ENCODE results near the gene CNGA3.

CNGA3 gene

GRCh38 chr2:98346311-98347236, at the start of gene CNGA3:
Gene CNGA3, plus strand, starts transcription at chr2:98346456. Its CDS starts 23,520 bp downstream, at chr2:98369976.
- no peaks in the 10 kb centered on the region for H3K9me3 ChIP-seq (ENCODE audit: insufficient read depth, low read length)
- no peak within 1 kb of the TSS for H3K9ac ChIP-seq (ENCODE audit: low read length)
- H3K4me1 ChIP-seq (ENCODE audit: low read length) = peaks cover 2% of the 10 kb centered on the region; the same call in 1 of the 2 replicates
- no peak within 1 kb of the TSS for H3K27ac ChIP-seq (ENCODE audit: low read length)
- H3K4me3 ChIP-seq (ENCODE audit: low read length) = no peak within 1 kb of the TSS
- peaks cover 15% of the 10 kb centered on the region for H3K27me3 ChIP-seq (ENCODE audit: low read depth, low read length)
- H3K36me3 ChIP-seq (replicated peaks; ENCODE audit: low read depth, low read length) = no peaks in the 10 kb centered on the region
- H4K20me1 ChIP-seq (ENCODE audit: insufficient read depth, low read length) = no peaks in the 10 kb centered on the region
- H2AFZ ChIP-seq (ENCODE audit: low read depth, low read length) = no peak within 1 kb of the TSS
- no peak within 1 kb of the TSS for H3K4me2 ChIP-seq (ENCODE audit: low read length)
- no peak for TF ChIP-seq EZH2phosphoT487 (IDR thresholded peaks at IDR 0.05; ENCODE audit: low read depth)
- no peak for TF ChIP-seq CTCF (IDR thresholded peaks at IDR 0.05; ENCODE audit: low read depth, low read length)
- H3K79me2 ChIP-seq (ENCODE audit: low read length) = no peaks in the 10 kb centered on the region

- no peaks in the 10 kb centered on the region for H4K20me1 ChIP-seq (ENCODE audit: insufficient read depth, low read length)
- TF ChIP-seq CTCF (IDR thresholded peaks at IDR 0.05; ENCODE audit: low read depth, low read length) (no peak), EZH2phosphoT487 (IDR thresholded peaks at IDR 0.05; ENCODE audit: low read depth) (no peak)
- peaks cover 24% of the 10 kb centered on the region for H3K27me3 ChIP-seq (ENCODE audit: low read depth, low read length)
- no peaks in the 10 kb centered on the region for H3K9me3 ChIP-seq (ENCODE audit: insufficient read depth, low read length)
- no peak overlapping the region for H3K27ac ChIP-seq (ENCODE audit: low read length)
- no peak overlapping the region for H3K4me3 ChIP-seq (ENCODE audit: low read length)
- H3K79me2 ChIP-seq (ENCODE audit: low read length) = no peaks in the 10 kb centered on the region
- no peaks in the 10 kb centered on the region for H3K36me3 ChIP-seq (replicated peaks; ENCODE audit: low read depth, low read length)
- no peak overlapping the region for H3K4me2 ChIP-seq (ENCODE audit: low read length)
- no peak overlapping the region for H2AFZ ChIP-seq (ENCODE audit: low read depth, low read length)
- H3K9ac ChIP-seq (ENCODE audit: low read length) = no peak overlapping the region
- H3K4me1 ChIP-seq (ENCODE audit: low read length) = no peaks in the 10 kb centered on the region
Observed at GRCh38 chr2:98297817-98298682, 48.2 kb upstream of the CNGA3 start.

DNA sequence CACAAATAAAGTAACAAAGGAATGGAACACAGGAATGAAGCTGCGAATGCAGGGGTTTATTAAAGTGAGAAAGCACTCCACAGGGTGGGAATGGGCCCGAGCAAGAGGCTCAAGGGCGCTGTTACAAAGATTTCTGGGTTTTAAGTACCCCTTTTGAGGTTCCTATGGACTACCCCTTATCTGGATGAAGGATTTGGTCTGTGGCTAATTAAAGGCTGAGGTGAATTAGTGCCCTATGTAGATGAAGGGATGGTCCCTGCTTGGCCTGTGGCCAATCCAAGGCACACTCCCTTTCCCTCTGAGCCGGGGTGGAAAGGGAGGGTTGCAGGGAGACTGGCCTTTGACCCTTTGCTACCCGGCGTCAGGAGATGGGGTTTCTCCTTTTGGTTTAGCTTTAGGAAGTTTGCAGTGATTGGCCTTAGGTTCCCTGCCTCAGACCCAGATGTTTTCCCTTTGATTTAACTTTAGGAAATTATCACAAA, 47.5 kb upstream of the CNGA3 start:
- H2AFZ ChIP-seq (ENCODE audit: low read depth, low read length) = no peak overlapping the region
- TF ChIP-seq CTCF (IDR thresholded peaks at IDR 0.05; ENCODE audit: low read depth, low read length) (no peak), EZH2phosphoT487 (IDR thresholded peaks at IDR 0.05; ENCODE audit: low read depth) (no peak)
- no peaks in the 10 kb centered on the region for H3K4me1 ChIP-seq (ENCODE audit: low read length)
- H3K27ac ChIP-seq (ENCODE audit: low read length) = no peak overlapping the region
- H3K27me3 ChIP-seq (ENCODE audit: low read depth, low read length) = peaks cover 24% of the 10 kb centered on the region
- H3K9me3 ChIP-seq (ENCODE audit: insufficient read depth, low read length) = no peaks in the 10 kb centered on the region
- H3K9ac ChIP-seq (ENCODE audit: low read length) = no peak overlapping the region
- no peaks in the 10 kb centered on the region for H3K79me2 ChIP-seq (ENCODE audit: low read length)
- no peak overlapping the region for H3K4me2 ChIP-seq (ENCODE audit: low read length)
- H4K20me1 ChIP-seq (ENCODE audit: insufficient read depth, low read length) = no peaks in the 10 kb centered on the region
- no peaks in the 10 kb centered on the region for H3K36me3 ChIP-seq (replicated peaks; ENCODE audit: low read depth, low read length)
- H3K4me3 ChIP-seq (ENCODE audit: low read length) = no peak overlapping the region

All from OCI-LY3 (cell line).